Muscle of leg (tissue), 11 donors: ENCODE results near the gene RPTOR. TPM values are rescaled to one million over a fixed set of nuclear protein-coding genes. Genes with fewer than 3 reads are reported as not detected.

Experiments
- DNase-seq: peaks from one replicate; pipeline ENCODE4 v3.0.0; 2013
- H3K27ac ChIP-seq: one replicate; pipeline ENCODE4 v1.5.1; 2013; ENCODE audit warnings: mild to moderate bottlenecking, low read length, control low read depth
- H3K27me3 ChIP-seq: one replicate; pipeline ENCODE4 v1.6.1; 2013; ENCODE audit warnings: low read length; ENCODE audit not compliant: control insufficient read depth, insufficient read depth
- H3K36me3 ChIP-seq: one replicate; pipeline ENCODE4 v1.6.1; 2013; ENCODE audit warnings: low read length; ENCODE audit not compliant: control insufficient read depth, insufficient read depth
- H3K4me1 ChIP-seq: one replicate; pipeline ENCODE4 v1.6.1; 2013; ENCODE audit warnings: low read length; ENCODE audit not compliant: control insufficient read depth, insufficient read depth
- H3K4me3 ChIP-seq: one replicate; pipeline ENCODE4 v1.5.1; 2013; ENCODE audit warnings: low read length, control low read depth
- H3K9me3 ChIP-seq: replicated peaks from 2 replicates; pipeline ENCODE4 v1.6.1; 2013; ENCODE audit warnings: low read depth, low read length; ENCODE audit not compliant: control insufficient read depth
- WGBS: methylation state at CpG from one replicate; pipeline ENCODE4 v1.1.5; 2013; ENCODE audit warnings: missing lambda C conversion rate; ENCODE audit not compliant: insufficient coverage; 5-methylcytosine and 5-hydroxymethylcytosine counted together
- polyA plus RNA-seq, 8 donors: library from polyadenylated mRNA; unstranded; fragments of 120-200 nt; gene quantifications; one replicate each; pipeline versions ENCODE4 v1.2.1 to v1.2.3, GENCODE V29; 2013; ENCODE audit warnings: inconsistent platforms in 1 of 8, low replicate concordance in 1 of 8; ENCODE audit not compliant: insufficient read length in 8 of 8, insufficient read depth in 1 of 8
- total RNA-seq: library from RNA; stranded (reverse); fragments of 120-200 nt; gene quantifications from one replicate; pipeline ENCODE4 v1.2.4, GENCODE V29; 2013

Gene RPTOR
- total and polyA plus RNA-seq, 9 donors = 17.3 to 23.7 (median 20.0) TPM

- DNase-seq = no peak
- WGBS = 89% methylated on average over 3 of the region's 13 CpGs
- Histone ChIP-seq H3K27me3 (no peaks in the 10 kb centered on the region), H3K9me3 (no peaks in the 10 kb centered on the region), H3K27ac (no peak overlapping the region), H3K4me3 (no peak overlapping the region), H3K4me1 (peaks cover 2% of the 10 kb centered on the region), H3K36me3 (peaks cover 3% of the 10 kb centered on the region)
Measured at GRCh38 chr17:80629298-80630028, 84.8 kb downstream of the RPTOR start.

- peaks cover 3% of the 10 kb centered on the region for H3K36me3 ChIP-seq
- no peaks in the 10 kb centered on the region for H3K27me3 ChIP-seq
- WGBS = 82% methylated on average over 8 of the region's 9 CpGs
- H3K9me3 ChIP-seq = no peaks in the 10 kb centered on the region
- H3K4me1 ChIP-seq = peaks cover 2% of the 10 kb centered on the region
- no peak overlapping the region for H3K4me3 ChIP-seq
- no peak for DNase-seq
- no peak overlapping the region for H3K27ac ChIP-seq
Measured at GRCh38 chr17:80630560-80631120, 86.0 kb downstream of the RPTOR start.

GRCh38 chr17:80631142-80632045, 86.8 kb downstream of the RPTOR start:
- 89% methylated on average over 7 of the region's 10 CpGs for WGBS
- no peak for DNase-seq
- Histone ChIP-seq H3K36me3 (peaks cover 3% of the 10 kb centered on the region), H3K27me3 (no peaks in the 10 kb centered on the region), H3K9me3 (no peaks in the 10 kb centered on the region), H3K4me1 (peaks cover 2% of the 10 kb centered on the region), H3K27ac (no peak overlapping the region), H3K4me3 (no peak overlapping the region)

- Histone ChIP-seq H3K27me3 (no peaks in the 10 kb centered on the region), H3K9me3 (no peaks in the 10 kb centered on the region), H3K4me1 (peaks cover 2% of the 10 kb centered on the region), H3K4me3 (no peak overlapping the region), H3K27ac (no peak overlapping the region), H3K36me3 (no peaks in the 10 kb centered on the region)
- DNase-seq = peak; percentile 35
- WGBS = 54% methylated on average over 8 of the region's 12 CpGs
Measured at GRCh38 chr17:80632046-80632581, 87.5 kb downstream of the RPTOR start.

- Histone ChIP-seq H3K4me1 (peaks cover 2% of the 10 kb centered on the region), H3K4me3 (no peak overlapping the region), H3K27me3 (no peaks in the 10 kb centered on the region), H3K27ac (no peak overlapping the region), H3K9me3 (no peaks in the 10 kb centered on the region), H3K36me3 (peaks cover 4% of the 10 kb centered on the region)
- no peak for DNase-seq
- 84% methylated on average over 15 of the region's 19 CpGs for WGBS
Measured at GRCh38 chr17:80633207-80633606, 88.6 kb downstream of the RPTOR start.

- H3K4me1 ChIP-seq = peaks cover 2% of the 10 kb centered on the region
- 92% methylated on average over 16 of the region's 24 CpGs for WGBS
Measured at GRCh38 chr17:80633994-80634566, 89.4 kb downstream of the RPTOR start.

GRCh38 chr17:80636361-80637018, 91.9 kb downstream of the RPTOR start:
- no peak overlapping the region for H3K4me3 ChIP-seq
- peaks cover 2% of the 10 kb centered on the region for H3K4me1 ChIP-seq
- no peak for DNase-seq
- H3K27me3 ChIP-seq = no peaks in the 10 kb centered on the region
- WGBS = 77% methylated on average over 18 of the region's 20 CpGs
- H3K27ac ChIP-seq = no peak overlapping the region
- H3K36me3 ChIP-seq = peaks cover 4% of the 10 kb centered on the region
- no peaks in the 10 kb centered on the region for H3K9me3 ChIP-seq

More at GRCh38 chr17:80633994-80634566, 89.4 kb downstream of the RPTOR start:
- Histone ChIP-seq H3K27me3 (no peaks in the 10 kb centered on the region), H3K36me3 (peaks cover 4% of the 10 kb centered on the region), H3K4me3 (no peak overlapping the region), H3K27ac (no peak overlapping the region), H3K9me3 (no peaks in the 10 kb centered on the region)
- DNase-seq = no peak

GRCh38 chr17:80637048-80637781, 92.6 kb downstream of the RPTOR start:
- no peaks in the 10 kb centered on the region for H3K9me3 ChIP-seq
- H3K4me1 ChIP-seq = no peaks in the 10 kb centered on the region
- DNase-seq = no peak
- H3K27ac ChIP-seq = no peak overlapping the region
- H3K36me3 ChIP-seq = peaks cover 4% of the 10 kb centered on the region
- 69% methylated on average over 7 of the region's 17 CpGs for WGBS
- H3K27me3 ChIP-seq = no peaks in the 10 kb centered on the region
- no peak overlapping the region for H3K4me3 ChIP-seq

GRCh38 chr17:80639658-80640057, 95.0 kb downstream of the RPTOR start:
- 88% methylated on average over 2 of the region's 2 CpGs for WGBS
- no peak overlapping the region for H3K4me3 ChIP-seq

More at GRCh38 chr17:80639658-80640057, 95.0 kb downstream of the RPTOR start:
- Histone ChIP-seq H3K9me3 (peaks cover 2% of the 10 kb centered on the region), H3K27me3 (no peaks in the 10 kb centered on the region), H3K36me3 (peaks cover 4% of the 10 kb centered on the region), H3K4me1 (no peaks in the 10 kb centered on the region), H3K27ac (no peak overlapping the region)
- no peak for DNase-seq
